Measurements from ENCODE around the gene EFHD2. TPM values are rescaled to one million over a fixed set of nuclear protein-coding genes. Genes with fewer than 3 reads are reported as not detected.

Gene EFHD2
- total RNA-seq, 2 donors from 2014 or later = 69.9 to 281 TPM

DNA sequence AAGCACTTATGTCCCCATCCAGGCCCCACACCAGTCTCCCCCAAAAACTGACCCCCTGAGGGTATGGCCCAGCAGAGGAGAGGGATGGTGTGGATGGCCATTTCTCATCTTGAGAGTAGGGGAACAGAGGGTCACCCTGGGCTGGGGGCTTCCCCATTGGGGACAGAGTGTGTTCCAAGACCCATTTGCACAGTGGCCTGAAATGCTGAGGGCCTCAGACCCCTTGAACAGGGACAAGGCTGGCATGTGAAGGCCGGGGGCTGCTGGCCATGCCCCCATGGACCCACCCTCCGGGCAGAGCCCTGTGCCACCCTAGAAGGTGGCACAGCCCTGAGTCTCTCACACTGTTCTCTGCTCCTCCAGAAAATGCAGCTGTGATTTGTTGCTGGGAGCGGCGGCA, 36.5 kb downstream of the EFHD2 start:
- Histone ChIP-seq H3K4me3 (no peak overlapping the region), H3K27ac (no peak overlapping the region), H3K36me3 (no peaks in the 10 kb centered on the region), H3K27me3 (replicated peaks; ENCODE audit: insufficient read depth) (no peaks in the 10 kb centered on the region), H3K9me3 (no peaks in the 10 kb centered on the region), H3K4me1 (replicated peaks) (no peaks in the 10 kb centered on the region)
- TF ChIP-seq POLR2AphosphoS5 (IDR thresholded peaks at IDR 0.05) (no peak), POLR2A (IDR thresholded peaks at IDR 0.05) (no peak)
- TF ChIP-seq, protein P1, sequence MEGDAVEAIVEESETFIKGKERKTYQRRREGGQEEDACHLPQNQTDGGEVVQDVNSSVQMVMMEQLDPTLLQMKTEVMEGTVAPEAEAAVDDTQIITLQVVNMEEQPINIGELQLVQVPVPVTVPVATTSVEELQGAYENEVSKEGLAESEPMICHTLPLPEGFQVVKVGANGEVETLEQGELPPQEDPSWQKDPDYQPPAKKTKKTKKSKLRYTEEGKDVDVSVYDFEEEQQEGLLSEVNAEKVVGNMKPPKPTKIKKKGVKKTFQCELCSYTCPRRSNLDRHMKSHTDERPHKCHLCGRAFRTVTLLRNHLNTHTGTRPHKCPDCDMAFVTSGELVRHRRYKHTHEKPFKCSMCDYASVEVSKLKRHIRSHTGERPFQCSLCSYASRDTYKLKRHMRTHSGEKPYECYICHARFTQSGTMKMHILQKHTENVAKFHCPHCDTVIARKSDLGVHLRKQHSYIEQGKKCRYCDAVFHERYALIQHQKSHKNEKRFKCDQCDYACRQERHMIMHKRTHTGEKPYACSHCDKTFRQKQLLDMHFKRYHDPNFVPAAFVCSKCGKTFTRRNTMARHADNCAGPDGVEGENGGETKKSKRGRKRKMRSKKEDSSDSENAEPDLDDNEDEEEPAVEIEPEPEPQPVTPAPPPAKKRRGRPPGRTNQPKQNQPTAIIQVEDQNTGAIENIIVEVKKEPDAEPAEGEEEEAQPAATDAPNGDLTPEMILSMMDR (IDR thresholded peaks at IDR 0.05) = no peak
- intact Hi-C loops (cut with DNase I) = no loop called here
- WGBS = 89% methylated on average over 4 of the region's 4 CpGs
- no peak for DNase-seq (ENCODE audit: low spot score)

DNA sequence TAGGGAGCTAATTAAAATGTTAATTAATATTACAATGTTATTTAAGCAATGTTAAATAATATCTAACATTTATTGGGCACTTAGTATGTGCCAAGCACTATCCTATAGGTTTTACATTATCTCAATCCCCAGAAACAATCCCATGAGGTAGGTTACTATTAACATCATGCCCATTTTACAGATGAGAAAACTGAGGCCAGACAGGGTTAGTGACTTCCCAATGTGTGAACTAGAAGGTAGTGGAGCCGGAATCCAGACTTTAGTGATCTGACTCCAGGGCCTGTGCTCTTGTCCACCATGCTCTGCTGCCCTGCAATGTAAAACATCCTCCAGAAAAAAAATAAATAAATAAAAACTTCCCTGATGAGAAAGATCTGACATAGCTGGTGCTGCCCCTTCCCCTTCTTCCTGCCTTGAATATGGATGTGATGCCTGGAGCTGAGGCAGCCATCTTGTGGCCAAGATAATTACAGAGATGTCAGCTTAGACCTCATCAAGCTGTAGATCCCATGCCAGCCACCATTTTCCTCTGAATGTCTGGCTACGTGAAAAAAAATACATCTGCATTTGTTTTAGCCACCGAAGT, 39.3 kb downstream of the EFHD2 start:
- H3K27me3 ChIP-seq (replicated peaks; ENCODE audit: insufficient read depth) = no peaks in the 10 kb centered on the region
- intact Hi-C loops (cut with DNase I) = no loop called here
- no peak for TF ChIP-seq POLR2AphosphoS5 (IDR thresholded peaks at IDR 0.05)
- TF ChIP-seq, protein P1 (IDR thresholded peaks at IDR 0.05) = no peak
- no peak for TF ChIP-seq POLR2A (IDR thresholded peaks at IDR 0.05)
- no peaks in the 10 kb centered on the region for H3K4me1 ChIP-seq (replicated peaks)
- H3K36me3 ChIP-seq = no peaks in the 10 kb centered on the region
- no peaks in the 10 kb centered on the region for H3K9me3 ChIP-seq
- no peak for DNase-seq (ENCODE audit: low spot score)
- H3K27ac ChIP-seq = no peak overlapping the region
- H3K4me3 ChIP-seq = no peak overlapping the region
- WGBS = 89% methylated on average over 3 of the region's 3 CpGs

DNA sequence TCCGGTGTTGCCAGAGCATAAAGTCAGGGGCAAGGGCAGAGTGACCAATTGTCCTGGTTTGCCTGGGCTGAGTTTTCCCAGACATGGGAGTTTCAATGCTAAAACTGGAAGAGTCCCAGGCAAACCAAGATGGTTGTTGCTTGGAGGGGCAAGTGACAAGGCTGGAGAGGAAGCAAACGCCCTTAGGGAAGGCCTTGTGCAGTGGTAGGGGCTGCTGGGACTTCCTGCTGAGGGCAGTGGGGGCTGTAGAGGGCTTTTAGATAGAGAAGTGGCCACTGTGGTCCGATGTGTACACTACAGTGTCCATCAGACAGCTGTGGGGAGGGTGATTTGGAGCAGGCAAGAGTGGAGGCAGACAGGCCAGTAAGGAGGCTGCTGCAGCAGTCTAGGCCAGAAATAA, 39.9 kb downstream of the EFHD2 start:
- 87% methylated on average over 3 of the region's 3 CpGs for WGBS
- Histone ChIP-seq H3K4me3 (no peak overlapping the region), H3K36me3 (no peaks in the 10 kb centered on the region), H3K27ac (no peak overlapping the region), H3K9me3 (no peaks in the 10 kb centered on the region), H3K27me3 (replicated peaks; ENCODE audit: insufficient read depth) (no peaks in the 10 kb centered on the region), H3K4me1 (replicated peaks) (no peaks in the 10 kb centered on the region)
- intact Hi-C loops (cut with DNase I) = no loop called here
- TF ChIP-seq, protein P1 (IDR thresholded peaks at IDR 0.05) = no peak
- no peak for TF ChIP-seq POLR2AphosphoS5 (IDR thresholded peaks at IDR 0.05)
- no peak for TF ChIP-seq POLR2A (IDR thresholded peaks at IDR 0.05)
- no peak for DNase-seq (ENCODE audit: low spot score)

DNA sequence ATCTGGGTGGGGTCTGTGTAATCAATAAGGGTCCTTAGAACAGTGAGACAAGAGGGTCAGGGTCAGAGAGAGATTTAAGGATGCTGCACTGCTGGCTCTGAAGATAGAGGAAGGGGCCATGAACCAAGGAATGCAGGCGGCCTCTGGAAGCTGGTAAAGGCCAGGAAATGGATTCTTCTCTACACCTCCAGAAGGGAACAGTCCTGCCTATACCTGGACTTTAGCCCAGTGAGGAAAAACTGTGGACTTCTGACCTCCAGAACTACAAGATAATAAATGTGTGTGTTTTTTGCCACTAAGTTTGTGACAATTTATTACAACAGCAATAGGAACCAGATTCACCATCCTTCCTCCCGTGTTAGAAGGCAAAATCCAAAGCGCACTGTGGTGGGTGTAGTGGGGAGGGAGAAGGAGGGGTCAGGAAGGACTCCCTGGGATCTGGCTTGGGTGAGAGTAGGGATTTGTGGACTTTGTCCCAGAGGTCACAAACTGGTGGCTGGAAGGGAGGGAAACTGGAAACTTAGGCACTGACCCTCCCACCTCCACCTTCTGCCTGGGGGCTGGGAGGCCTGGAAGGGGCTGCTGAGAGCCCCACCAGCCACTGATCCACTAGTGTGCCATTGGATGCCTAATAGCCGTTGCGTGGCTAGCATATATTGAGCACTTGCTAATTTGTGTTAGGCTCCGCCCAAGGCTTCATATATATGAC, 41.5 kb downstream of the EFHD2 start:
- no peak for DNase-seq (ENCODE audit: low spot score)
- H3K27ac ChIP-seq = no peak overlapping the region
- H3K9me3 ChIP-seq = no peaks in the 10 kb centered on the region
- intact Hi-C loops (cut with DNase I) = no loop called here
- no peaks in the 10 kb centered on the region for H3K36me3 ChIP-seq
- WGBS = 95% methylated on average over 6 of the region's 6 CpGs
- TF ChIP-seq POLR2A (IDR thresholded peaks at IDR 0.05) = no peak
- TF ChIP-seq, protein P1 (IDR thresholded peaks at IDR 0.05) = no peak
- no peak overlapping the region for H3K4me3 ChIP-seq
- no peaks in the 10 kb centered on the region for H3K27me3 ChIP-seq (replicated peaks; ENCODE audit: insufficient read depth)
- no peaks in the 10 kb centered on the region for H3K4me1 ChIP-seq (replicated peaks)

DNA sequence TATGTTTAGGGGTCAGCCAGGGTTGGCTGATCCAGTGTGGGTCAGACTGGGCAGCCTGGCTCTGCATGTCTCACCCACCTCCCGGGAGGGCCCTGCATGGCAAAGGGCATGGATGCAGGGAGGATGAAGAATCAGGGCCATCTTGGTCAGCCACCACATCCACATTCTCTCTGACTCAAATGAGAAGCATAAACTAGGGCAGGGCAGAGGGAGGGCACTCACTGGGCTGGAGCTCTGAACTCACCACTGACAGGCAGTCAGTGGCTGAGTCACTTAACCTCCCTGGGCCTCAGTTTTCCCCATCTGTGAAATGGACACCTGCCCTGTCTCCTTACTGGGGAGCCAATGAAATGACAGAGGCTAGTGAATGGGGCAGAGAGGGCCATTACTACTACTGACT, 42.5 kb downstream of the EFHD2 start:
- no peak overlapping the region for H3K4me3 ChIP-seq
- H3K36me3 ChIP-seq = no peaks in the 10 kb centered on the region
- no peaks in the 10 kb centered on the region for H3K9me3 ChIP-seq
- H3K27me3 ChIP-seq (replicated peaks; ENCODE audit: insufficient read depth) = no peaks in the 10 kb centered on the region
- no peak overlapping the region for H3K27ac ChIP-seq
- 86% methylated on average over 1 of the region's 1 CpG for WGBS
- no peak for DNase-seq (ENCODE audit: low spot score)
- no peaks in the 10 kb centered on the region for H3K4me1 ChIP-seq (replicated peaks)
- TF ChIP-seq POLR2A (IDR thresholded peaks at IDR 0.05) = no peak
- TF ChIP-seq, protein P1 (IDR thresholded peaks at IDR 0.05) = no peak
- no peak for TF ChIP-seq POLR2AphosphoS5 (IDR thresholded peaks at IDR 0.05)
- intact Hi-C loops (cut with DNase I) = no loop called here

All from prostate gland (tissue), 2 donors.